ENCODE data around the gene RELB.
A peak's percentile ranks its signal among the peaks of the same experiment; 100 is the strongest.

The RELB gene

GRCh38 chr19:45010306-45010705 lies 9.0 kb downstream of the RELB start:
- H3K36me3 ChIP-seq (ENCODE audit: insufficient read depth, low read length), result no peaks in the 10 kb centered on the region
- TF ChIP-seq EZH2phosphoT487 (IDR thresholded peaks at IDR 0.05; ENCODE audit: borderline replicate concordance), result no peak
- no peak for TF ChIP-seq CTCF (conservative IDR thresholded peaks at IDR 0.05; ENCODE audit: low read length)
- no peaks in the 10 kb centered on the region for H3K4me1 ChIP-seq (ENCODE audit: insufficient read depth, low read length, poor library complexity, severe bottlenecking)

GRCh38 chr19:45011959-45012358 lies 10.7 kb downstream of the RELB start:
- Histone ChIP-seq H4K20me1 (ENCODE audit: insufficient read depth, low read length, poor library complexity, severe bottlenecking) (no peaks in the 10 kb centered on the region), H3K36me3 (ENCODE audit: insufficient read depth, low read length) (no peaks in the 10 kb centered on the region), H3K9ac (ENCODE audit: low read depth, low read length, poor library complexity, severe bottlenecking) (no peak overlapping the region), H3K4me2 (ENCODE audit: low read depth, low read length, poor library complexity, severe bottlenecking) (no peak overlapping the region), H3K9me2 (replicated peaks; ENCODE audit: low read depth, low read length) (no peaks in the 10 kb centered on the region), H3K9me3 (ENCODE audit: insufficient read depth, low read depth, low read length) (no peaks in the 10 kb centered on the region), H3F3A (ENCODE audit: low read depth) (no peaks in the 10 kb centered on the region), H3K79me2 (ENCODE audit: insufficient read depth, low read length) (no peaks in the 10 kb centered on the region), H2AFZ (ENCODE audit: low read length) (no peak overlapping the region), H3K27me3 (ENCODE audit: insufficient read depth, low read length, poor library complexity, severe bottlenecking) (no peaks in the 10 kb centered on the region), H3K4me3 (ENCODE audit: low read length, poor library complexity, severe bottlenecking) (no peak overlapping the region), H3K4me1 (ENCODE audit: insufficient read depth, low read length, poor library complexity, severe bottlenecking) (no peaks in the 10 kb centered on the region)
- no peak for TF ChIP-seq EZH2phosphoT487 (IDR thresholded peaks at IDR 0.05; ENCODE audit: borderline replicate concordance)
- TF ChIP-seq CTCF (conservative IDR thresholded peaks at IDR 0.05; ENCODE audit: low read length), result no peak

More at GRCh38 chr19:45010306-45010705, 9.0 kb downstream of the RELB start:
- no peak overlapping the region for H2AFZ ChIP-seq (ENCODE audit: low read length)
- H3K4me2 ChIP-seq (ENCODE audit: low read depth, low read length, poor library complexity, severe bottlenecking), result no peak overlapping the region
- H3K9me2 ChIP-seq (replicated peaks; ENCODE audit: low read depth, low read length), result no peaks in the 10 kb centered on the region
- no peaks in the 10 kb centered on the region for H3K79me2 ChIP-seq (ENCODE audit: insufficient read depth, low read length)
- no peak overlapping the region for H3K4me3 ChIP-seq (ENCODE audit: low read length, poor library complexity, severe bottlenecking)
- no peaks in the 10 kb centered on the region for H3F3A ChIP-seq (ENCODE audit: low read depth)
- no peaks in the 10 kb centered on the region for H4K20me1 ChIP-seq (ENCODE audit: insufficient read depth, low read length, poor library complexity, severe bottlenecking)
- no peaks in the 10 kb centered on the region for H3K9me3 ChIP-seq (ENCODE audit: insufficient read depth, low read depth, low read length)
- H3K27me3 ChIP-seq (ENCODE audit: insufficient read depth, low read length, poor library complexity, severe bottlenecking), result no peaks in the 10 kb centered on the region
- no peak overlapping the region for H3K9ac ChIP-seq (ENCODE audit: low read depth, low read length, poor library complexity, severe bottlenecking)

GRCh38 chr19:45016388-45017314 lies 15.4 kb downstream of the RELB start:
- TF ChIP-seq CTCF (conservative IDR thresholded peaks at IDR 0.05; ENCODE audit: low read length) (peak; percentile 82), EZH2phosphoT487 (IDR thresholded peaks at IDR 0.05; ENCODE audit: borderline replicate concordance) (no peak)
- Histone ChIP-seq H3F3A (ENCODE audit: low read depth) (no peaks in the 10 kb centered on the region), H3K4me2 (ENCODE audit: low read depth, low read length, poor library complexity, severe bottlenecking) (no peak overlapping the region), H4K20me1 (ENCODE audit: insufficient read depth, low read length, poor library complexity, severe bottlenecking) (no peaks in the 10 kb centered on the region), H3K4me3 (ENCODE audit: low read length, poor library complexity, severe bottlenecking) (no peak overlapping the region), H3K9ac (ENCODE audit: low read depth, low read length, poor library complexity, severe bottlenecking) (no peak overlapping the region), H3K9me2 (replicated peaks; ENCODE audit: low read depth, low read length) (no peaks in the 10 kb centered on the region), H3K36me3 (ENCODE audit: insufficient read depth, low read length) (no peaks in the 10 kb centered on the region), H3K27me3 (ENCODE audit: insufficient read depth, low read length, poor library complexity, severe bottlenecking) (no peaks in the 10 kb centered on the region), H2AFZ (ENCODE audit: low read length) (no peak overlapping the region), H3K79me2 (ENCODE audit: insufficient read depth, low read length) (no peaks in the 10 kb centered on the region), H3K9me3 (ENCODE audit: insufficient read depth, low read depth, low read length) (no peaks in the 10 kb centered on the region), H3K4me1 (ENCODE audit: insufficient read depth, low read length, poor library complexity, severe bottlenecking) (no peaks in the 10 kb centered on the region)

All from Loucy (cell line).